Loucy (cell line): ENCODE measurements around the gene SUFU.

ENCODE experiments used
- H2AFZ ChIP-seq: fragments of 200-600 bp; sonication (generic); 2 replicates; pipeline ENCODE4 v1.6.0; 2016; ENCODE audit warnings: antibody characterized with exemption, mild to moderate bottlenecking, low read length, moderate library complexity
- H3F3A ChIP-seq: fragments of 200-600 bp; 2 replicates; pipeline ENCODE4 v1.6.0; 2016; ENCODE audit warnings: antibody characterized with exemption, low read depth, mild to moderate bottlenecking
- H3K27me3 ChIP-seq: fragments of 200-600 bp; sonication (generic); 2 replicates; pipeline ENCODE4 v1.6.1; 2014; ENCODE audit warnings: low read length, mild to moderate bottlenecking; ENCODE audit not compliant: insufficient read depth, poor library complexity, severe bottlenecking
- H3K36me3 ChIP-seq: fragments of 200-600 bp; sonication (generic); 2 replicates; pipeline ENCODE4 v1.6.1; 2016; ENCODE audit warnings: low read length; ENCODE audit not compliant: insufficient read depth
- H3K4me1 ChIP-seq: fragments of 200-600 bp; sonication (generic); 2 replicates; pipeline ENCODE4 v1.5.1; 2014; ENCODE audit warnings: low read length, mild to moderate bottlenecking; ENCODE audit not compliant: insufficient read depth, poor library complexity, severe bottlenecking
- H3K4me2 ChIP-seq: fragments of 200-600 bp; sonication (generic); 2 replicates; pipeline ENCODE4 v1.6.0; 2014; ENCODE audit warnings: antibody characterized with exemption, low read length, low read depth, mild to moderate bottlenecking; ENCODE audit not compliant: poor library complexity, severe bottlenecking
- H3K4me3 ChIP-seq: fragments of 200-600 bp; sonication (generic); 2 replicates; pipeline ENCODE4 v1.5.1; 2014; ENCODE audit warnings: low read length, mild to moderate bottlenecking, mixed read lengths; ENCODE audit not compliant: poor library complexity, severe bottlenecking
- H3K79me2 ChIP-seq: fragments of 200-600 bp; sonication (generic); 2 replicates; pipeline ENCODE4 v1.6.1; 2014; ENCODE audit warnings: low read length; ENCODE audit not compliant: insufficient read depth
- H3K9ac ChIP-seq: fragments of 200-600 bp; sonication (generic); 2 replicates; pipeline ENCODE4 v1.6.0; 2014; ENCODE audit warnings: mild to moderate bottlenecking, low read depth, low read length, moderate library complexity; ENCODE audit not compliant: poor library complexity, severe bottlenecking
- H3K9me2 ChIP-seq: fragments of 200-600 bp; sonication (generic); replicated peaks from 2 replicates; pipeline ENCODE4 v1.6.1; 2016; ENCODE audit warnings: low read depth, low read length, mixed read lengths
- H3K9me3 ChIP-seq: fragments of 200-600 bp; sonication (generic); 2 replicates; pipeline ENCODE4 v1.6.1; 2014; ENCODE audit warnings: mild to moderate bottlenecking, antibody characterized with exemption, low read length, low read depth; ENCODE audit not compliant: insufficient read depth
- H4K20me1 ChIP-seq: fragments of 200-600 bp; sonication (generic); 2 replicates; pipeline ENCODE4 v1.6.0; 2014; ENCODE audit warnings: antibody characterized with exemption, low read length, mild to moderate bottlenecking; ENCODE audit not compliant: insufficient read depth, poor library complexity, severe bottlenecking
- CTCF ChIP-seq: fragments of 200-600 bp; sonication (generic); conservative IDR thresholded peaks from 2 replicates; pipeline ENCODE4 v1.5.1; 2014; ENCODE audit warnings: mild to moderate bottlenecking, antibody characterized with exemption, low read length
- EZH2phosphoT487 ChIP-seq: fragments of 200-600 bp; IDR thresholded peaks from 2 replicates; pipeline ENCODE4 v1.6.1; 2018; ENCODE audit warnings: antibody characterized with exemption, mild to moderate bottlenecking, moderate library complexity, borderline replicate concordance

SUFU gene

GRCh38 chr10:102517553-102517952 lies 13.8 kb downstream of the SUFU start:
- Histone ChIP-seq H4K20me1 (no peaks in the 10 kb centered on the region), H2AFZ (no peak overlapping the region)

GRCh38 chr10:102519246-102519825 lies 15.6 kb downstream of the SUFU start:
- Histone ChIP-seq H3K4me1 (no peaks in the 10 kb centered on the region), H2AFZ (no peak overlapping the region), H4K20me1 (no peaks in the 10 kb centered on the region), H3K9ac (no peak overlapping the region), H3K4me3 (no peak overlapping the region), H3K9me2 (no peaks in the 10 kb centered on the region), H3K79me2 (no peaks in the 10 kb centered on the region), H3K27me3 (no peaks in the 10 kb centered on the region), H3K9me3 (no peaks in the 10 kb centered on the region), H3K36me3 (peaks cover 18% of the 10 kb centered on the region; the same call in 1 of the 2 replicates), H3K4me2 (no peak overlapping the region), H3F3A (no peaks in the 10 kb centered on the region)
- TF ChIP-seq EZH2phosphoT487 (no peak), CTCF (no peak)

More at GRCh38 chr10:102517553-102517952, 13.8 kb downstream of the SUFU start:
- H3K36me3 ChIP-seq, result peaks cover 10% of the 10 kb centered on the region; the same call in 1 of the 2 replicates
- H3K79me2 ChIP-seq, result no peaks in the 10 kb centered on the region
- H3K9me2 ChIP-seq, result no peaks in the 10 kb centered on the region
- no peaks in the 10 kb centered on the region for H3K9me3 ChIP-seq
- no peak overlapping the region for H3K4me3 ChIP-seq
- H3K9ac ChIP-seq, result no peak overlapping the region
- H3K4me2 ChIP-seq, result no peak overlapping the region
- no peaks in the 10 kb centered on the region for H3K4me1 ChIP-seq
- H3K27me3 ChIP-seq, result no peaks in the 10 kb centered on the region
- TF ChIP-seq CTCF, result no peak
- no peak for TF ChIP-seq EZH2phosphoT487
- no peaks in the 10 kb centered on the region for H3F3A ChIP-seq

- no peak overlapping the region for H3K4me2 ChIP-seq
- TF ChIP-seq EZH2phosphoT487 (no peak), CTCF (no peak)
These were observed 19.1 kb downstream of the SUFU start for GRCh38 chr10:102522874-102523249.

More at GRCh38 chr10:102522874-102523249, 19.1 kb downstream of the SUFU start:
- Histone ChIP-seq H3K4me3 (no peak overlapping the region), H3K4me1 (no peaks in the 10 kb centered on the region), H3K79me2 (no peaks in the 10 kb centered on the region), H3K9ac (no peak overlapping the region), H3K9me3 (no peaks in the 10 kb centered on the region), H3K27me3 (no peaks in the 10 kb centered on the region), H2AFZ (no peak overlapping the region), H3K9me2 (no peaks in the 10 kb centered on the region), H4K20me1 (no peaks in the 10 kb centered on the region), H3K36me3 (peaks cover 22% of the 10 kb centered on the region; the same call in 1 of the 2 replicates), H3F3A (no peaks in the 10 kb centered on the region)
